NT2/D1 (cell line): ENCODE measurements around the gene ZSWIM5.

Experiments used
- SUZ12 ChIP-seq: IDR thresholded peaks from 2 replicates; pipeline ENCODE4 v1.6.1; 2011; ENCODE audit not compliant: insufficient read length, insufficient read depth; ENCODE audit errors: extremely low read depth
- YY1 ChIP-seq: IDR thresholded peaks from 2 replicates; pipeline ENCODE4 v1.6.1; 2011; ENCODE audit not compliant: insufficient read length, insufficient read depth
- ZNF274 ChIP-seq: IDR thresholded peaks from 2 replicates; pipeline ENCODE4 v1.6.1; 2011; ENCODE audit warnings: mild to moderate bottlenecking, low read depth, low read length

GRCh38 chr1:45044916-45045315, 161.5 kb downstream of the ZSWIM5 start:
- TF ChIP-seq SUZ12 (no peak), ZNF274 (no peak), YY1 (no peak)
